WTC11 (cell line): ENCODE results near the gene PPID. TPM values are rescaled to one million over a fixed set of nuclear protein-coding genes. Genes with fewer than 3 reads are reported as not detected.

Experiments used
- total RNA-seq: library from RNA; stranded (reverse); gene quantifications from 3 replicates; pipeline ENCODE4 v1.2.3, GENCODE V29; 2021

Gene PPID
- total RNA-seq, 1 experiment from 2014 or later = 40.5 TPM

Other genes starting within 250 kb of the PPID start
- gene RXFP1, start 201.5 kb downstream of the PPID start, total RNA-seq = 0.48 to 0.89 TPM (median 0.82 TPM) in 3 replicates
- 18.1 to 20.6 TPM (median 20.4 TPM) in 3 replicates for gene C4orf46, start 51.5 kb downstream of the PPID start, total RNA-seq
- 12.4 to 15.1 TPM (median 13.2 TPM) in 3 replicates for gene ETFDH, start 51.1 kb downstream of the PPID start, total RNA-seq
- 8.2 to 10.2 TPM (median 8.6 TPM) in 3 replicates for gene FNIP2, start 45.6 kb upstream of the PPID start, total RNA-seq